SU-DHL-6 (cell line): ENCODE data around the gene PRKAR1B.

Experiments
- H2AFZ ChIP-seq: fragments of 200-600 bp; sonication (generic); 2 replicates; pipeline ENCODE4 v1.6.1; 2014; ENCODE audit warnings: low read depth, mild to moderate bottlenecking, moderate library complexity, mixed read lengths, antibody characterized with exemption, low read length; ENCODE audit not compliant: severe bottlenecking
- H3F3A ChIP-seq: fragments of 200-600 bp; shearing (Covaris generic); 2 replicates; pipeline ENCODE4 v1.6.0; 2016; ENCODE audit warnings: antibody characterized with exemption, mild to moderate bottlenecking; ENCODE audit not compliant: insufficient read depth
- H3K27ac ChIP-seq: fragments of 200-600 bp; sonication (generic); 2 replicates; pipeline ENCODE4 v1.5.1; 2016; ENCODE audit warnings: low read depth, mild to moderate bottlenecking, low read length, moderate library complexity, mixed read lengths
- H3K27me3 ChIP-seq: fragments of 200-600 bp; sonication (generic), shearing (Covaris generic); 2 replicates; pipeline ENCODE4 v1.6.0; 2014; ENCODE audit warnings: mild to moderate bottlenecking, low read length
- H3K36me3 ChIP-seq: fragments of 200-600 bp; sonication (generic); 2 replicates; pipeline ENCODE4 v1.6.1; 2014; ENCODE audit warnings: mild to moderate bottlenecking, low read length, mixed read lengths
- H3K4me2 ChIP-seq: fragments of 300-600, 200-600 bp; shearing (Covaris generic), sonication (generic); 2 replicates; pipeline ENCODE4 v1.6.0; 2014; ENCODE audit warnings: low read length, low read depth, mild to moderate bottlenecking; ENCODE audit not compliant: poor library complexity, severe bottlenecking
- H3K4me3 ChIP-seq: fragments of 200-600 bp; sonication (generic); 2 replicates; pipeline ENCODE4 v1.5.1; 2014; ENCODE audit warnings: antibody characterized with exemption, low read length, mild to moderate bottlenecking, mixed read lengths; ENCODE audit not compliant: insufficient read depth, poor library complexity, severe bottlenecking
- H3K79me2 ChIP-seq: fragments of 200-600 bp; sonication (generic); 2 replicates; pipeline ENCODE4 v1.6.1; 2014; ENCODE audit warnings: mild to moderate bottlenecking, low read length, moderate library complexity; ENCODE audit not compliant: insufficient read depth
- H3K9ac ChIP-seq: fragments of 200-600 bp; sonication (generic); 2 replicates; pipeline ENCODE4 v1.7.0; 2014; ENCODE audit warnings: mild to moderate bottlenecking, low read length
- H3K9me2 ChIP-seq: fragments of 200-600 bp; sonication (generic); replicated peaks from 2 replicates; pipeline ENCODE4 v1.6.1; 2014; ENCODE audit warnings: low read length; ENCODE audit not compliant: insufficient read depth
- H3K9me3 ChIP-seq: fragments of 200-600 bp; sonication (generic); 2 replicates; pipeline ENCODE4 v1.6.1; 2014; ENCODE audit warnings: low read length, mixed read lengths; ENCODE audit not compliant: insufficient read depth
- H4K20me1 ChIP-seq: fragments of 200-600 bp; sonication (generic); 2 replicates; pipeline ENCODE4 v1.6.1; 2014; ENCODE audit warnings: low read depth, mild to moderate bottlenecking, antibody characterized with exemption, low read length, moderate library complexity, mixed read lengths
- EZH2phosphoT487 ChIP-seq: fragments of 200-600 bp; sonication (generic), shearing (Covaris generic); conservative IDR thresholded peaks from 2 replicates; pipeline ENCODE4 v1.6.1; 2018; ENCODE audit warnings: mild to moderate bottlenecking, antibody characterized with exemption, low read length, moderate library complexity, mixed read lengths
- TF ChIP-seq, protein P1 (sequence below): fragments of 200-600 bp; sonication (generic); IDR thresholded peaks from one replicate; pipeline ENCODE4 v1.5.1; 2017; ENCODE audit warnings: antibody characterized with exemption, mild to moderate bottlenecking, low read length, moderate library complexity; ENCODE audit not compliant: insufficient read depth, poor library complexity, severe bottlenecking

The PRKAR1B gene

GRCh38 chr7:571718-572415 lies 155.2 kb downstream of the PRKAR1B start:
- H3K9me2 ChIP-seq: no peaks in the 10 kb centered on the region
- no peak overlapping the region for H3K4me2 ChIP-seq
- H3F3A ChIP-seq: no peaks in the 10 kb centered on the region
- TF ChIP-seq EZH2phosphoT487: no peak
- TF ChIP-seq, protein P1, sequence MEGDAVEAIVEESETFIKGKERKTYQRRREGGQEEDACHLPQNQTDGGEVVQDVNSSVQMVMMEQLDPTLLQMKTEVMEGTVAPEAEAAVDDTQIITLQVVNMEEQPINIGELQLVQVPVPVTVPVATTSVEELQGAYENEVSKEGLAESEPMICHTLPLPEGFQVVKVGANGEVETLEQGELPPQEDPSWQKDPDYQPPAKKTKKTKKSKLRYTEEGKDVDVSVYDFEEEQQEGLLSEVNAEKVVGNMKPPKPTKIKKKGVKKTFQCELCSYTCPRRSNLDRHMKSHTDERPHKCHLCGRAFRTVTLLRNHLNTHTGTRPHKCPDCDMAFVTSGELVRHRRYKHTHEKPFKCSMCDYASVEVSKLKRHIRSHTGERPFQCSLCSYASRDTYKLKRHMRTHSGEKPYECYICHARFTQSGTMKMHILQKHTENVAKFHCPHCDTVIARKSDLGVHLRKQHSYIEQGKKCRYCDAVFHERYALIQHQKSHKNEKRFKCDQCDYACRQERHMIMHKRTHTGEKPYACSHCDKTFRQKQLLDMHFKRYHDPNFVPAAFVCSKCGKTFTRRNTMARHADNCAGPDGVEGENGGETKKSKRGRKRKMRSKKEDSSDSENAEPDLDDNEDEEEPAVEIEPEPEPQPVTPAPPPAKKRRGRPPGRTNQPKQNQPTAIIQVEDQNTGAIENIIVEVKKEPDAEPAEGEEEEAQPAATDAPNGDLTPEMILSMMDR: no peak
- H3K36me3 ChIP-seq: no peaks in the 10 kb centered on the region
- H3K27ac ChIP-seq: no peak overlapping the region
- no peak overlapping the region for H3K9ac ChIP-seq
- no peaks in the 10 kb centered on the region for H3K9me3 ChIP-seq
- no peak overlapping the region for H2AFZ ChIP-seq
- H4K20me1 ChIP-seq: no peaks in the 10 kb centered on the region
- H3K4me3 ChIP-seq: no peak overlapping the region
- no peaks in the 10 kb centered on the region for H3K79me2 ChIP-seq
- H3K27me3 ChIP-seq: no peaks in the 10 kb centered on the region

DNA sequence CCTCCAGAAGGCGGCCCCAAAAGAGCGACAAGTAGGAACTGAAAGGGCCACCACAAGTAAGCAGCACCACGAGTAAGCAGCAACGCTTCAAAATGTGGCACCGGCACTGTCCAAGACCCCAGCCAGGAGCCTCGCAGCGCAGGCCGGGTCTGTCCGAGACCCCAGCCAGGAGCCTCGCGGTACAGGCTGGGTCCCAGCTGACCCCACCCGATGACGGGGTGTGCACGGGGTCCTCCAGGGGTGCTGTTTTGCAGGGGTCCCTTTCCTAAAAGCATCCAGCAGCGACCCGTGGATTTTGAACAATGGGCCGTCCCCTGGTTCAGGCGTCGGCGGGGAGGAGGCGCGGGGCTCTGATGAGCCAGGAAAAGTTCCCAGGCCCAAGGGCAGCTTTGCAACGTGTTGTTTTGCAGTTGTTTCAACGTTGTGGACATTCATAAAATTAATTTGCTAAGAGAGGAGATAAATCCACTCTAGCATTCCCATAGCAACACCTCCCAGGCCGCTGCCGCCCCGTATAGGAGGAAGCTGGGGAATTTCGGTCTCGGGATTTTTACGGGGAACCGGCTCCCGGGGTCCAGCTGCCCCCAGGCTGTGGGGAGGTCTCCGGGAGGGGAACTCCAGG lies 155.9 kb downstream of the PRKAR1B start:
- H3K79me2 ChIP-seq: no peaks in the 10 kb centered on the region
- no peak overlapping the region for H2AFZ ChIP-seq
- H3K4me3 ChIP-seq: no peak overlapping the region
- no peaks in the 10 kb centered on the region for H3K27me3 ChIP-seq
- no peaks in the 10 kb centered on the region for H3K9me3 ChIP-seq
- no peak overlapping the region for H3K27ac ChIP-seq
- H3F3A ChIP-seq: no peaks in the 10 kb centered on the region
- no peak overlapping the region for H3K9ac ChIP-seq
- TF ChIP-seq, protein P1: no peak
- no peak for TF ChIP-seq EZH2phosphoT487
- no peaks in the 10 kb centered on the region for H3K36me3 ChIP-seq
- no peak overlapping the region for H3K4me2 ChIP-seq
- no peaks in the 10 kb centered on the region for H3K9me2 ChIP-seq
- H4K20me1 ChIP-seq: no peaks in the 10 kb centered on the region

DNA sequence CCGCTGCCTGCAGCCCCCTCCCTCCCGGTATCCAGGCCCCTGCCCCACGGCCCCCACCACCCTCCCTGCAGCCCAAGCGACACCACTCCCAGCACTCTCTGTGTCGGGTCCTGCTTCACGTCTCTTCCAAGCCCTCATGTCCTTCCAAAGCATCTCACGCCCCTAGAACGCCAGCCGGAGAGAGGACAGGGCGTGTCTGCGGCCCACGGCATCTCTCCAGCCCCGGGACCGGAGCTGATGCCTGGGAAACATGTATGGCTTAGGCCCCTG lies 156.3 kb downstream of the PRKAR1B start:
- H3K27ac ChIP-seq: no peak overlapping the region
- no peaks in the 10 kb centered on the region for H3K36me3 ChIP-seq
- no peaks in the 10 kb centered on the region for H3K9me3 ChIP-seq
- H3F3A ChIP-seq: no peaks in the 10 kb centered on the region
- no peaks in the 10 kb centered on the region for H3K79me2 ChIP-seq
- H3K4me2 ChIP-seq: no peak overlapping the region
- no peaks in the 10 kb centered on the region for H3K9me2 ChIP-seq
- H2AFZ ChIP-seq: no peak overlapping the region
- no peaks in the 10 kb centered on the region for H4K20me1 ChIP-seq
- TF ChIP-seq EZH2phosphoT487: no peak
- TF ChIP-seq, protein P1: no peak
- no peaks in the 10 kb centered on the region for H3K27me3 ChIP-seq
- no peak overlapping the region for H3K4me3 ChIP-seq
- H3K9ac ChIP-seq: no peak overlapping the region
